Measurements from ENCODE around the gene TDRD15.
"Not testable (repeated sequence)": the region's sequence is repeated elsewhere in the genome, so short reads cannot be mapped to it uniquely, and the experiment has no call there.

TDRD15 gene

GRCh38 chr2:21146638-21147037, 22.9 kb downstream of the TDRD15 start:
- no peak for DNase-seq (ENCODE audit: low read depth)

DNA sequence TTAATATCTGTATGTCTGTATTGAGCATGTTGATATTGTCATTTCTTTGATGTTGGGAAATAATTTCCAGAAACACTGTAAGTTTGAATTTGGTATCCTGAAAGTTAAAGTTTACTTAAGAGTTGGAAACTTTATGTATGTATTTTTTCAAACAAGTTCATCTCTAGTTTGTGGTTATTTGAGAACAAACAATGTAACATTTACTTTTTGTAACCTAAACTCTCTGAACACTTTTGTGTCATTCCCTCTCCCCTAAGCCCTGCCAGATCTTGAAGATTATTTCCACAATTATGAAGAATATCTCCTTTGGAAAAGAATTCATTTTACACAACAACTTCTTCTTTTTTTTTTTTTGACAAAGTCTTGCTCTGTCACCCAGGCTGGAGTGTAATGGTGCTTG, 24.9 kb downstream of the TDRD15 start:
- DNase-seq (ENCODE audit: low read depth) = no peak

GRCh38 chr2:21151234-21151633, 27.5 kb downstream of the TDRD15 start:
- not testable (repeated sequence) for DNase-seq (ENCODE audit: low read depth)

GRCh38 chr2:21155365-21156136, 31.8 kb downstream of the TDRD15 start:
- DNase-seq (ENCODE audit: low read depth) = no peak

- no peak for DNase-seq (ENCODE audit: low read depth)
Measured at GRCh38 chr2:21161122-21161521, 37.4 kb downstream of the TDRD15 start.

- DNase-seq (ENCODE audit: low read depth) = no peak
Measured at GRCh38 chr2:21161832-21162614, 38.3 kb downstream of the TDRD15 start.

DNA sequence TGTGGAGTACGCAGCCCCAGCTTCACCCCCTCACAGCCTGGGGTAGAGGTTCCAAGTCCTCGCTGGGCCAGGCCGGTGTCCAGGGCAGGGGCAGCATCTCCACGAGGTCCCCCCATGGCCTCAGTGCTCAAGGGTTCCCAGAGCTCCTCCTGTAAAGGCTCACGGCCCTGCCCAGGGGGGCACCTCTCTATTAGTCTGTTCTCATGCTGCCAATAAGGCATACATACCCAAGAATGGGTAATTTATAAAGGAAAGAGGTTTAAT, 38.8 kb downstream of the TDRD15 start:
- DNase-seq (ENCODE audit: low read depth) = no peak

- DNase-seq (ENCODE audit: low read depth) = no peak
Measured at GRCh38 chr2:21163213-21163612, 39.4 kb downstream of the TDRD15 start.

GRCh38 chr2:21165350-21165749, 41.6 kb downstream of the TDRD15 start:
- no peak for DNase-seq (ENCODE audit: low read depth)

GRCh38 chr2:21175895-21176646, 52.3 kb downstream of the TDRD15 start:
- no peak for DNase-seq (ENCODE audit: low read depth)

- DNase-seq (ENCODE audit: low read depth) = no peak
Measured at GRCh38 chr2:21181957-21182356, 58.2 kb downstream of the TDRD15 start.

- DNase-seq (ENCODE audit: low read depth) = no peak
Measured at GRCh38 chr2:21183306-21183705, 59.5 kb downstream of the TDRD15 start.

DNA sequence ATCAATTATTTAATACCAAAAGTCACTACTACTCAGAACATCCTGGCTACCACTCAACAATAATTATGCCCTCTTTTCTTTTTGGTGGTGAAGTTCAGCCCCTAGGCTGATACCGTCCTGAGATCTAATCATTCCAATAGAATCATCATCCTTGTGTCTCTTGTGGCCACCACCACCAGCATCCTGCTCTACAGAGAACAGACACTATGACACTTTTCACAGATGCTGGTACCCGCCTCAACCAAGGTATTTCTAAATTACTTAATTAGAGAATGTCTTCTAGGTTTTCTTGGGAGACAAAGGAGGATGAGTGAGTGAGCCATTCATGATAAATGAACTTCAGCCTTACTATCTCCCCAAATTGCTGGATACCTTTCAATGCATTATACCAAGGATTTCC, 60.0 kb downstream of the TDRD15 start:
- no peak for DNase-seq (ENCODE audit: low read depth)

DNA sequence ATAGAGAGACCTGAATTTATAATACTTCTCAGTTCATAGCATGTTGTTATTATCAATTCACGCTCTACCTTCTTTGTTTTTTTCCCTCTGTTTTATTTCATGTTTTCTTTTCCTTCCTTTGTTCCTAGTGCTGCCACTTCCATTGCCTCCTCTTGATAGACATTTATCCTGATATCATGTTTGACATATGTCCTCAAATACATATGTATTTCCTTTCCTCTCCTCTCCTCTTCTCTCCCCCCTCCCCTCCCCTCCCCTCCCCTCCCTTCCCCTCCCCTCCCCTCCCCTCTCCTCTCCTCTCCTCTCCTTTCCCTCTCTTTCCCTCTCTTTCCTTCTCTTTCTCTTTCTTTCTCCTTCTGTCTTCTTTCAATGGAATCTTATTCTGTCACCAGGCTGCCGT, 67.8 kb downstream of the TDRD15 start:
- DNase-seq (ENCODE audit: low read depth) = no peak

All from stimulated activated CD8-positive, alpha-beta memory T cell treated with anti-CD3 and anti-CD28 coated beads, Interleukin-12 subunit alpha, Interleukin-12 subunit beta, amount 100 ng/mL, for 4 hours (primary cell).